IMR-90 (cell line): ENCODE results near the gene MAP3K5. TPM values are rescaled to one million over a fixed set of nuclear protein-coding genes. Genes with fewer than 3 reads are reported as not detected.
A peak's percentile ranks its signal among the peaks of the same experiment; 100 is the strongest.

Source experiments
- ATAC-seq: fragments of 200-7000 bp; cut with Tn5 transposase; 2 replicates; pipeline ENCODE4 v1.9.1; 2020; ENCODE audit warnings: low read depth, mild to moderate bottlenecking, moderate library complexity
- BruUV-seq: library from RNA; stranded (reverse); fragments of 400-500 nt; replicated peaks from 2 replicates; lab custom pipeline; 2021; lab: Mats Ljungman, UMichigan
- CTCF ChIA-PET: fragments of 300-600 bp; formaldehyde crosslinking; extraction: SDS; loops from one replicate; lab custom pipeline; 2021; ENCODE audit warnings: antibody characterized with exemption; lab: Yijun Ruan, JAX
- POLR2A ChIA-PET: fragments of 300-600 bp; sonication (Branson Sonifier 250); formaldehyde crosslinking; loops from one replicate; lab custom pipeline; 2022; ENCODE audit warnings: antibody characterized with exemption; ENCODE audit not compliant: unreplicated experiment; lab: Charles Lee
- DNase-seq: peaks from one replicate; pipeline ENCODE4 v3.0.0; 2013
- H2AFZ ChIP-seq: replicated peaks from 2 replicates; pipeline ENCODE3; 2013; ENCODE audit warnings: low read length, mild to moderate bottlenecking; ENCODE audit not compliant: poor library complexity
- H2AK5ac ChIP-seq: 2 replicates; pipeline ENCODE4 v1.6.1; 2013; ENCODE audit warnings: low read depth, low read length, inconsistent platforms
- H2AK9ac ChIP-seq: replicated peaks from 2 replicates; pipeline ENCODE3; 2013; ENCODE audit warnings: mild to moderate bottlenecking, low read depth, low read length, moderate library complexity; ENCODE audit not compliant: poor library complexity
- H2BK120ac ChIP-seq: 2 replicates; pipeline ENCODE4 v1.6.1; 2013; ENCODE audit warnings: low read depth, low read length, inconsistent platforms
- H2BK15ac ChIP-seq: 3 replicates; pipeline ENCODE4 v1.6.1; 2013; ENCODE audit warnings: low read depth, low read length, inconsistent platforms
- H2BK20ac ChIP-seq: 2 replicates; pipeline ENCODE4 v1.6.1; 2013; ENCODE audit warnings: low read depth, mild to moderate bottlenecking, inconsistent platforms, low read length, moderate library complexity
- H2BK5ac ChIP-seq: 2 replicates; pipeline ENCODE4 v1.6.1; 2013; ENCODE audit warnings: mild to moderate bottlenecking, low read depth, low read length, inconsistent platforms; ENCODE audit not compliant: poor library complexity, severe bottlenecking
- H3K14ac ChIP-seq: replicated peaks from 2 replicates; pipeline ENCODE4 v1.6.1; 2013; ENCODE audit warnings: low read depth, low read length, inconsistent platforms
- H3K18ac ChIP-seq: 2 replicates; pipeline ENCODE4 v1.6.1; 2013; ENCODE audit warnings: low read depth, low read length, control low read depth
- H3K23ac ChIP-seq: 2 replicates; pipeline ENCODE4 v1.6.1; 2013; ENCODE audit warnings: low read depth, low read length, inconsistent platforms
- H3K27ac ChIP-seq: 2 replicates; pipeline ENCODE4 v1.5.1; 2013; ENCODE audit warnings: mild to moderate bottlenecking, control low read depth, low read length; ENCODE audit not compliant: insufficient read depth
- H3K27me3 ChIP-seq: 2 replicates; pipeline ENCODE4 v1.6.1; 2013; ENCODE audit warnings: low read length; ENCODE audit not compliant: control insufficient read depth, insufficient read depth
- H3K36me3 ChIP-seq: 2 replicates; pipeline ENCODE4 v1.6.1; 2013; ENCODE audit warnings: low read length, mixed read lengths; ENCODE audit not compliant: control insufficient read depth, insufficient read depth
- H3K4ac ChIP-seq: 2 replicates; pipeline ENCODE4 v1.6.1; 2013; ENCODE audit warnings: low read depth, low read length, inconsistent platforms
- H3K4me1 ChIP-seq: 2 replicates; pipeline ENCODE4 v1.6.1; 2013; ENCODE audit warnings: low read length, mixed read lengths; ENCODE audit not compliant: control insufficient read depth, insufficient read depth
- H3K4me2 ChIP-seq: 2 replicates; pipeline ENCODE4 v1.6.1; 2013; ENCODE audit warnings: low read depth, mild to moderate bottlenecking, control low read depth, low read length, moderate library complexity
- H3K4me3 ChIP-seq: 2 replicates; pipeline ENCODE4 v1.5.1; 2013; ENCODE audit warnings: low read depth, mild to moderate bottlenecking, control low read depth, low read length, moderate library complexity; ENCODE audit not compliant: insufficient read depth
- H3K56ac ChIP-seq: 2 replicates; pipeline ENCODE4 v1.6.1; 2013; ENCODE audit warnings: low read length, inconsistent platforms; ENCODE audit not compliant: insufficient read depth; ENCODE audit errors: extremely low read depth
- H3K79me1 ChIP-seq, 2 experiments: 2 replicates each; pipeline ENCODE4 v1.6.1; 2013; ENCODE audit warnings: low read length in 2 of 2, inconsistent platforms in 1 of 2, low read depth in 1 of 2
- H3K9ac ChIP-seq: 2 replicates; pipeline ENCODE4 v1.6.1; 2013; ENCODE audit warnings: low read depth, low read length, control low read depth
- H3K9me1 ChIP-seq: 2 replicates; pipeline ENCODE4 v1.6.1; 2013; ENCODE audit warnings: low read length, inconsistent platforms; ENCODE audit not compliant: insufficient read depth
- H3K9me3 ChIP-seq: 2 replicates; pipeline ENCODE4 v1.6.1; 2013; ENCODE audit warnings: low read length; ENCODE audit not compliant: control insufficient read depth, insufficient read depth
- H4K20me1 ChIP-seq: 2 replicates; pipeline ENCODE4 v1.6.1; 2013; ENCODE audit warnings: low read length, inconsistent platforms; ENCODE audit not compliant: insufficient read depth
- H4K5ac ChIP-seq: 2 replicates; pipeline ENCODE4 v1.6.1; 2013; ENCODE audit warnings: mild to moderate bottlenecking, low read depth, low read length, control low read depth
- H4K8ac ChIP-seq, 2 experiments: 2 replicates each; pipeline ENCODE4 v1.6.1; 2013; ENCODE audit warnings: low read depth in 2 of 2, low read length in 2 of 2, control low read depth in 1 of 2, inconsistent platforms in 1 of 2
- H4K91ac ChIP-seq: 2 replicates; pipeline ENCODE4 v1.6.1; 2013; ENCODE audit warnings: low read depth, low read length, inconsistent platforms; ENCODE audit not compliant: insufficient read depth
- POLR2A ChIP-seq: IDR thresholded peaks from 2 replicates; pipeline ENCODE4 v1.6.1; 2012; ENCODE audit warnings: mild to moderate bottlenecking, low read depth, low read length
- WGBS, 2 experiments: methylation state at CpG; one replicate each; pipeline versions ENCODE4 v1.1.5 to v1.1.7; 2013; ENCODE audit warnings: missing lambda C conversion rate in 2 of 2; ENCODE audit not compliant: insufficient read length in 1 of 2; ENCODE audit errors: extremely low coverage in 2 of 2; 5-methylcytosine and 5-hydroxymethylcytosine counted together
- dilution Hi-C: fragments of 300-500 bp; cut with HindIII; formaldehyde crosslinking; loops from one replicate; pipeline ENCODE4 v1.14.3; 2018; ENCODE audit warnings: low sequenced_read_pairs; ENCODE audit not compliant: unreplicated experiment
- in situ Hi-C: fragments of 300-500 bp; cut with MboI; formaldehyde crosslinking; loops from 3 replicates; pipeline ENCODE4 v1.14.3; 2019; ENCODE audit warnings: low sequenced_read_pairs, inconsistent platforms, mixed read lengths
- intact Hi-C: fragments of 100-400 bp; cut with micrococcal nuclease; formaldehyde crosslinking; loops from 2 replicates; pipeline ENCODE4 v1.10.0; 2022
- polyA plus RNA-seq, 3 experiments: library from polyadenylated mRNA; depleted of rRNA; stranded (reverse); fragments of >200 nt; gene quantifications; 2 replicates each; pipeline ENCODE4 v1.2.3, GENCODE V29; 2012; ENCODE audit warnings: low replicate concordance in 1 of 3
- total RNA-seq: library from RNA; depleted of rRNA; stranded (reverse); fragments of >200 nt; gene quantifications from 2 replicates; pipeline ENCODE4 v1.2.3, GENCODE V29; 2012

The MAP3K5 gene
- total and polyA plus RNA-seq, 2 of the 4 experiments (the other 2 are of a cell fraction) = 5.4 to 17.6 TPM

DNA sequence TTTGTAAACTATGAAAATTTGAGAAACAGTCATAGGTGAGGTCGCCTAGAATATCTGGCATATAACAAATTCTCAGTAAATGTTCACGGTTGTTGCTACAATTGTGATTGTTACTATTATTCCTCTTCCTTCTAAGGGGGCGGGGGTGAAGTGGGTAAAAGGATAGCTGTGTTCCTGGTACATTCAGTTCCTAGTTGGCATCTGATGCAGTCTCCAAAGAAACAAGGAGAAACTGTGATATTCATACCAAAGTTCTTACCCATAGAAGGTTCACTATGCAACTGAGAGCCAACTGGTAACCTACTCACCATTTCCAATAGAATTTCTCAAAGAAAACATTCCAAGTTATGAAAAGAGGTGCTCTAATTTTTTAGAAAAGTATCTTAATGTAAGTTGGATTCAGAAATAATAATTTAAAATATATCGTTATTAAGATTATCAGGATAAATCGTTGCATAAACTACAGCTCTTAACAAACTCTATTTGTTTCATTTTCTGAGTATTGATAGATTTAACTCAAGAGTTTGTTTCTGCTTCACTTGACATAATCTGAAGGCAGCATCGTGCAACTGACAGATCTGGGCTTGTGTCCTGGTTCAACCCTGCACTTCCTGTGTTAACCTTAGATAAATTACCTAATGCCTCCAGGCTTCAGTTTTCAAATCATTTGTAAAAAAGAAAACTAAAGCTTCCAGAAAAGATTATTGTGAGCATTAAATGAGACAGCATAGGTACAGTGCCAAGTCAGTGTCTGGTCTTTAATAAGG lies 228.7 kb downstream of the MAP3K5 start:
- Histone ChIP-seq H3K27me3 (no peaks in the 10 kb centered on the region), H3K9ac (no peak overlapping the region), H2AK9ac (no peak overlapping the region), H3K4me2 (no peak overlapping the region), H3K4me1 (peaks cover 5% of the 10 kb centered on the region; the same call in 1 of the 2 replicates), H3K9me1 (peaks cover 6% of the 10 kb centered on the region), H3K4ac (no peak overlapping the region), H3K14ac (no peak overlapping the region), H2BK15ac (no peak overlapping the region), H3K18ac (no peak overlapping the region), H3K56ac (no peak overlapping the region), H3K79me1 (peaks cover 0 to 9% of the 10 kb centered on the region in 2 experiments; a peak in 2 of 4 replicates), H3K36me3 (peaks cover 8% of the 10 kb centered on the region), H2AFZ (no peak overlapping the region), H4K8ac (no peak overlapping the region), H3K23ac (peak overlapping the region; percentile 51; the same call in 1 of the 2 replicates), H2BK20ac (no peak overlapping the region), H4K91ac (no peak overlapping the region), H4K20me1 (no peaks in the 10 kb centered on the region; the same call in 1 of the 2 replicates), H2BK5ac (no peak overlapping the region), H3K9me3 (no peaks in the 10 kb centered on the region), H3K4me3 (no peak overlapping the region), H2AK5ac (no peak overlapping the region), H4K5ac (no peak overlapping the region), H2BK120ac (no peak overlapping the region), H3K27ac (no peak overlapping the region)
- intact Hi-C loops (no loop called here), in situ Hi-C loops (no loop called here), dilution Hi-C loops (no loop called here)
- no peak for TF ChIP-seq POLR2A
- ATAC-seq (no peak), DNase-seq (no peak)
- no TSS peak for BruUV-seq
- ChIA-PET CTCF (no interaction called here), POLR2A (interaction anchor here (0.7 kb wide), 1 partner anchor 229 kb away, joined by 6 read pairs; the partner anchor contains the start of gene MAP3K5)
- WGBS, 2 experiments = no CpG with 5 or more reads among the region's 6 CpGs
